HG02970 (cell line): ENCODE measurements around the gene SPOCK2.

Source experiments
- ATAC-seq: cut with Tn5 transposase; IDR thresholded peaks from one replicate; pipeline ENCODE4 v1.9.1; 2021; ENCODE audit warnings: mild to moderate bottlenecking, moderate library complexity, moderate number of reproducible peaks; ENCODE audit not compliant: unreplicated experiment, low FRiP score

Gene SPOCK2

GRCh38 chr10:72014785-72015480 lies 73.4 kb downstream of the SPOCK2 start:
- ATAC-seq = no peak

- no peak for ATAC-seq
Measured at GRCh38 chr10:72014197-72014596, 74.2 kb downstream of the SPOCK2 start.

GRCh38 chr10:72013202-72013945 lies 75.0 kb downstream of the SPOCK2 start:
- no peak for ATAC-seq

GRCh38 chr10:72012796-72013195 lies 75.6 kb downstream of the SPOCK2 start:
- no peak for ATAC-seq

GRCh38 chr10:72011976-72012512 lies 76.3 kb downstream of the SPOCK2 start:
- no peak for ATAC-seq

GRCh38 chr10:72011468-72011867 lies 76.9 kb downstream of the SPOCK2 start:
- ATAC-seq = no peak

GRCh38 chr10:72011016-72011415 lies 77.3 kb downstream of the SPOCK2 start:
- no peak for ATAC-seq

- no peak for ATAC-seq
Measured at GRCh38 chr10:72010234-72010973, 77.9 kb downstream of the SPOCK2 start.

- ATAC-seq = no peak
Measured at GRCh38 chr10:72009425-72010081, 78.8 kb downstream of the SPOCK2 start.

- ATAC-seq = no peak
Measured at GRCh38 chr10:72009051-72009424, 79.3 kb downstream of the SPOCK2 start.
